HG03571 (cell line): ENCODE data around the gene PSMB11.

Source experiments
- ATAC-seq: cut with Tn5 transposase; IDR thresholded peaks from one replicate; pipeline ENCODE4 v1.9.1; 2021; ENCODE audit not compliant: unreplicated experiment

Gene PSMB11

DNA sequence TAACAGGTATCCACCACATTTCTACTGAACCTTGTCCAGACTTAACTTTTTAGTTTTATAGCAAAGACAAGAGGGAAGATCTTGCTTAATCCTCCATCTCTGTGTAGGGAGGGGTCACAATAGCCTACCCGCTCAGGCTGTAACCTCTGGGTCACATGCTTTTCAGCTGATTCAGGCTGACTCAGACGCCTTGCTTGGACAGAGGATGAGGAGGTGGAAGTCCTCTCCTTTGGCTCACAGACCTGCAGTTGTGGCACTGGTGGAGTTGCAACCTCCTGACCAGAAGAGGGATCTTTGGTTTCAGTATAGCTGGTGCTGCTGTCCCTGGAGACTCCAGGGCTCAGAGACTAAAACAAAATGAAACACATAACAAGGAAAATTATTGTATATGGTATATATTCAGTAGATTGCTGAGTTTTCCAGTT, 36.7 kb downstream of the PSMB11 start:
- no peak for ATAC-seq

DNA sequence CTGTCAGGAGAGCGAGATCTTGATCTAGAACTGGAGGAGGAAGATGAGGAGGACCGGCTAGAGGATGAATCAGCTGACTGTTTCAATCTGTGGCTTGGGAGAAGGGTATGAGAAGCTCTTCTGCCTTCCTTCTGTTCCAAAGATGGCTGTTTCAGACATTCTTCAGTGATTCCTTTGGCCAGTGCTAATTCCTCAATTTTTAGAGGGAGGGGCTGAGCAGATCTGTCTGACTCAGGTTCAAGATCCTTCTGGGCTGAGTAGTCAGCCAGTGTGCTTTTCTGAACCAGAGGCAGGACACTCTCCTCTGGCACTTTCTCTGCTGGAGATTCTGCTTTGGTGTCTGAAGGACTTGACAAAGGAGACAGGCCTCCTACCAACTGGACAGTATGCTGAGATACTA, 37.7 kb downstream of the PSMB11 start:
- ATAC-seq = no peak

- no peak for ATAC-seq
These were observed 38.5 kb downstream of the PSMB11 start for GRCh38 chr14:23080474-23080873.

GRCh38 chr14:23085458-23085857, 43.4 kb downstream of the PSMB11 start:
- no peak for ATAC-seq

- no peak for ATAC-seq
These were observed 44.6 kb downstream of the PSMB11 start for GRCh38 chr14:23086565-23086964.

DNA sequence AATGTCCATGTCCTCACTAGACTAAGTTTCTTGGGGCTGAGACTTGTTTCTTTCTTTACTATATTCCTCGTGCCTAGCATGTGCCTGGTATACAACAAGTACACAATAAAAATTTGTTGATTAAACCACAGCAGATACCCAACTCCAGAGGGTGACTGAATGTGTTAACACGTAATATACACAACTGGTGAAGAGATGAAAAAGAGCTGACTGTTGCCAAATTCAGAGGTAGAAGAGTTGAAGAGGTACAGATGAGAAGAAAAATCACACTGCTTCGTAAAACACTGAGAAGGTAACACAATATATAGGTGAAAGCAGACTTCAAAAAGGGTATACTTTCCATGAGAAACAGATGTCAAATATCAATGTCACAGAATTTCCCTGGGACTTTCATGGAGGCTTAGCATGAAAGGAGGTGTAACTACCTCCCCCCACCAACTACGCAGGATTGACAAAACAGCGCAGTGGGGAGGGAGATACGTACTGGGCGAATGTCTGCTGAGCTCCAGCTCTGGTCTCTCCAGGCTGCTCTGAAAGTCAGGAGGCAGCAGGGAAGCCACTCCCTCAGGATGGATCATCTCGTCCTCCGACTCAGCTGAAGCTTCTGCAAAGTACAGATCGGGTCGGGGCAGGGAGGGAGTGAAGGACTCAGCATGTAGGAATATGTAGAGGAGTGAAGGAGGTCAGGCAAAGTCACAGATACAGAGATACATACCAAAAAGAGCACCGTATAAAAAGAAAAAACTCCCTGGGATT, 47.7 kb downstream of the PSMB11 start:
- ATAC-seq = no peak

GRCh38 chr14:23090254-23090636, 48.2 kb downstream of the PSMB11 start:
- ATAC-seq = no peak

- no peak for ATAC-seq
These were observed 49.5 kb downstream of the PSMB11 start for GRCh38 chr14:23091294-23092225.

GRCh38 chr14:23093104-23093503, 51.1 kb downstream of the PSMB11 start:
- ATAC-seq = no peak

DNA sequence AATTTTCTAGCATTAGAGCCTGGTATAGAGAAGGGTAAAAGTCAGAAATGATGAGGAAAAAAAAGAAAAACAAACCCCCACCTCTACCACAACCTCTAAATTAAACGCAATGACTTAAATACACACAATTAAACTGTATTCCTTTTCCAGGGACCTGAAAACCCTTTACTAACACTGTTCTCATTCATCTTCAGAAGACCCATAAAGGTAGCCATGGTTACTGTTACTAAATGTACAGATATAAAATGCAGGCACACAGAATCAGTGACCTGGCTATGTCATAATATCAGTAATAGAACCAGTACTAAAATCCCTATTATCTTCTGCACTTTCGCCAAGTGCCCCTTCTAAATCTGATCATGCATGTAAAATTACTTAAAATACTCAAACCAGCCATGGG, 51.5 kb downstream of the PSMB11 start:
- no peak for ATAC-seq
